Esophagus squamous epithelium (tissue), 5 donors: Measurements from ENCODE around the gene MYO3B. TPM values are rescaled to one million over a fixed set of nuclear protein-coding genes. Genes with fewer than 3 reads are reported as not detected.

ENCODE experiments used
- DNase-seq: peaks from one replicate; lab custom pipeline; 2025; lab: John Stamatoyannopoulos, UW
- H3K27ac ChIP-seq, 4 donors: fragments of 200-600 bp; sonication (generic); one replicate each; pipeline ENCODE4 v1.5.1; 2016 to 2019; ENCODE audit warnings: mild to moderate bottlenecking in 1 of 4
- H3K27me3 ChIP-seq, 4 donors: fragments of 200-600 bp; sonication (generic); 1 replicate in 3 of 4; 2 replicates in 1 of 4; pipeline versions ENCODE4 v1.5.1 to v1.6.0; 2017 to 2021; ENCODE audit warnings: antibody characterized with exemption in 1 of 4
- H3K36me3 ChIP-seq, 3 donors: fragments of 200-600 bp; sonication (generic); one replicate each; pipeline ENCODE4 v1.5.1; 2016 to 2019
- H3K4me1 ChIP-seq, 3 donors: fragments of 200-600 bp; sonication (generic); one replicate each; pipeline ENCODE4 v1.5.1; 2017 to 2019
- H3K4me3 ChIP-seq, 4 donors: fragments of 200-600 bp; sonication (generic); 1 replicate in 3 of 4; 2 replicates in 1 of 4; pipeline ENCODE4 v1.5.1; 2016 to 2019; ENCODE audit warnings: mild to moderate bottlenecking in 2 of 4, moderate library complexity in 1 of 4
- H3K9me3 ChIP-seq, 3 donors: fragments of 200-600 bp; sonication (generic); one replicate each; pipeline ENCODE4 v1.5.1; 2016 to 2019
- POLR2A ChIP-seq, 4 donors: fragments of 450-650 bp; IDR thresholded peaks; one replicate each; pipeline ENCODE4 v1.6.1; 2017; ENCODE audit warnings: antibody characterized with exemption in 4 of 4, mild to moderate bottlenecking in 4 of 4, moderate library complexity in 3 of 4
- WGBS, 2 donors: methylation state at CpG; one replicate each; pipeline ENCODE4 v1.1.5; 2018; 5-methylcytosine and 5-hydroxymethylcytosine counted together
- intact Hi-C: fragments of 100-400 bp; cut with DNase I; formaldehyde crosslinking; loops from one replicate; pipeline ENCODE4 v1.15.0; 2022
- total RNA-seq, 4 donors: library from RNA; depleted of rRNA; stranded (reverse); fragments of >200 nt; gene quantifications; one replicate each; pipeline ENCODE4 v1.1.0, GENCODE V29; 2016
- TF ChIP-seq, protein P1 (sequence below), 6 experiments: fragments of 450-650 bp in 4 of 6; fragments of 200-600 bp in 2 of 6; sonication (generic) in 2 of 6; IDR thresholded peaks; one replicate each; pipeline ENCODE4 v1.5.1; 2016 to 2019; ENCODE audit warnings: antibody characterized with exemption in 6 of 6, mild to moderate bottlenecking in 4 of 6, moderate library complexity in 4 of 6
- donor health status: DM: yes; HTN: yes; CAD: no.

Gene MYO3B
- total RNA-seq, 4 donors from 2014 or later: 0.15 to 0.38 (median 0.18) TPM

GRCh38 chr2:170216428-170216827 lies 38.5 kb downstream of the MYO3B start:
- WGBS, 2 donors: 89 to 98% methylated on average over 3 of the region's 3 CpGs
- Histone ChIP-seq H3K36me3 (no peaks in the 10 kb centered on the region), H3K27me3 (no peaks in the 10 kb centered on the region), H3K27ac (peak overlapping the region in 1 of 4 donors; percentile 13), H3K4me1 (peaks cover 0 to 9% (median 0%) of the 10 kb centered on the region in 3 donors), H3K4me3 (no peak overlapping the region), H3K9me3 (no peaks in the 10 kb centered on the region)
- DNase-seq: no peak
- TF ChIP-seq, protein P1, sequence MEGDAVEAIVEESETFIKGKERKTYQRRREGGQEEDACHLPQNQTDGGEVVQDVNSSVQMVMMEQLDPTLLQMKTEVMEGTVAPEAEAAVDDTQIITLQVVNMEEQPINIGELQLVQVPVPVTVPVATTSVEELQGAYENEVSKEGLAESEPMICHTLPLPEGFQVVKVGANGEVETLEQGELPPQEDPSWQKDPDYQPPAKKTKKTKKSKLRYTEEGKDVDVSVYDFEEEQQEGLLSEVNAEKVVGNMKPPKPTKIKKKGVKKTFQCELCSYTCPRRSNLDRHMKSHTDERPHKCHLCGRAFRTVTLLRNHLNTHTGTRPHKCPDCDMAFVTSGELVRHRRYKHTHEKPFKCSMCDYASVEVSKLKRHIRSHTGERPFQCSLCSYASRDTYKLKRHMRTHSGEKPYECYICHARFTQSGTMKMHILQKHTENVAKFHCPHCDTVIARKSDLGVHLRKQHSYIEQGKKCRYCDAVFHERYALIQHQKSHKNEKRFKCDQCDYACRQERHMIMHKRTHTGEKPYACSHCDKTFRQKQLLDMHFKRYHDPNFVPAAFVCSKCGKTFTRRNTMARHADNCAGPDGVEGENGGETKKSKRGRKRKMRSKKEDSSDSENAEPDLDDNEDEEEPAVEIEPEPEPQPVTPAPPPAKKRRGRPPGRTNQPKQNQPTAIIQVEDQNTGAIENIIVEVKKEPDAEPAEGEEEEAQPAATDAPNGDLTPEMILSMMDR (IDR thresholded peaks at IDR 0.05): no peak
- TF ChIP-seq POLR2A (IDR thresholded peaks at IDR 0.05): no peak
- intact Hi-C loops: no loop called here

GRCh38 chr2:170216981-170217380 lies 39.0 kb downstream of the MYO3B start:
- intact Hi-C loops: no loop called here

DNA sequence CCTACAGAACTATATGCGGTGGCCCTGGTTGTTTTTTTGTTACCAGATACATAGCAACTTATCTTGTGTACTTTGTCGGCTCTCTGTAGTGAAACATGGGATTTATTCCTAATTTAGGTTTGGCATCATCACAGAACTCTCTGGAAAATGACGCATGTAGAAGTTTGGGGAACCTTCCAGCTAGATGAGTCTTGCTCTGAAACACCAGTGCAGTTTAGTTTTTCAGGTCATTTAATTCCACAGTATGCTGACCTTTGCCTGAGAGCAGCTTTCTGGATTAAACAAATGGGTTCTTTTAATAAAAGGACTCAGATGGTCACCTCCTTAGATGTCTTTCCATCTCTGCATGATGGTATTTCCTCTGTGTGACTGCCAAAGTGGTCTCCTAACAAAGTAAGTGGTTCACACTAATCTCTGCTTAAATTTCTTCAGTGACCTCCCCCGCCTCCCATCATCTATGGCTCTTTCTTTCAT lies 39.9 kb downstream of the MYO3B start:
- H3K4me3 ChIP-seq: no peak overlapping the region
- TF ChIP-seq, protein P1 (IDR thresholded peaks at IDR 0.05): no peak
- TF ChIP-seq POLR2A (IDR thresholded peaks at IDR 0.05): no peak
- H3K4me1 ChIP-seq: peaks cover 0 to 20% (median 7%) of the 10 kb centered on the region in 3 donors
- no peaks in the 10 kb centered on the region for H3K27me3 ChIP-seq
- H3K27ac ChIP-seq: peak overlapping the region in 3 of 4 donors; percentile 23 to 27 (median 25)
- intact Hi-C loops: no loop called here
- 63 to 77% methylated on average over 4 of the region's 4 CpGs for WGBS, 2 donors
- DNase-seq: no peak
- H3K36me3 ChIP-seq: no peaks in the 10 kb centered on the region
- H3K9me3 ChIP-seq: no peaks in the 10 kb centered on the region

More at GRCh38 chr2:170216981-170217380, 39.0 kb downstream of the MYO3B start:
- WGBS, 2 donors: 62 to 75% methylated on average over 5 of the region's 5 CpGs
- no peak for DNase-seq
- Histone ChIP-seq H3K27ac (peak overlapping the region in 3 of 4 donors; percentile 23 to 27 (median 25)), H3K4me3 (no peak overlapping the region), H3K36me3 (no peaks in the 10 kb centered on the region), H3K9me3 (no peaks in the 10 kb centered on the region), H3K4me1 (peaks cover 0 to 14% (median 2%) of the 10 kb centered on the region in 3 donors), H3K27me3 (no peaks in the 10 kb centered on the region)
- TF ChIP-seq POLR2A (IDR thresholded peaks at IDR 0.05): no peak
- TF ChIP-seq, protein P1 (IDR thresholded peaks at IDR 0.05): no peak

- no peak overlapping the region for H3K4me3 ChIP-seq
- no peak for DNase-seq
- peak overlapping the region in 1 of 4 donors; percentile 19 for H3K27ac ChIP-seq
- intact Hi-C loops: no loop called here
- no peaks in the 10 kb centered on the region for H3K36me3 ChIP-seq
- TF ChIP-seq, protein P1 (IDR thresholded peaks at IDR 0.05): no peak
- no peak for TF ChIP-seq POLR2A (IDR thresholded peaks at IDR 0.05)
- H3K27me3 ChIP-seq: no peaks in the 10 kb centered on the region
- H3K4me1 ChIP-seq: peaks cover 0 to 20% (median 7%) of the 10 kb centered on the region in 3 donors
- no peaks in the 10 kb centered on the region for H3K9me3 ChIP-seq
- 45 to 64% methylated on average over 2 of the region's 2 CpGs for WGBS, 2 donors
Measured at GRCh38 chr2:170218456-170218855, 40.5 kb downstream of the MYO3B start.

GRCh38 chr2:170218931-170219330 lies 41.0 kb downstream of the MYO3B start:
- peak overlapping the region in 1 of 4 donors; percentile 19 for H3K27ac ChIP-seq
- no peaks in the 10 kb centered on the region for H3K36me3 ChIP-seq
- H3K4me1 ChIP-seq: peaks cover 0 to 20% (median 7%) of the 10 kb centered on the region in 3 donors
- WGBS, 2 donors: 50 to 75% methylated on average over 1 of the region's 1 CpG
- no peak for TF ChIP-seq POLR2A (IDR thresholded peaks at IDR 0.05)
- TF ChIP-seq, protein P1 (IDR thresholded peaks at IDR 0.05): no peak
- H3K9me3 ChIP-seq: no peaks in the 10 kb centered on the region
- H3K4me3 ChIP-seq: no peak overlapping the region
- H3K27me3 ChIP-seq: no peaks in the 10 kb centered on the region
- no peak for DNase-seq
- intact Hi-C loops: no loop called here
